Peyer's patch (tissue), 4 donors: ENCODE data around the gene ETV6.

Source experiments
- CTCF ChIP-seq, 6 experiments: fragments of 450-650 bp in 4 of 6; fragments of 200-600 bp in 2 of 6; sonication (generic) in 1 of 6; IDR thresholded peaks; one replicate each; pipeline ENCODE4 v1.5.1; 2017 to 2019; ENCODE audit warnings: antibody characterized with exemption in 6 of 6, mild to moderate bottlenecking in 3 of 6, moderate library complexity in 1 of 6
- POLR2A ChIP-seq, 2 donors: fragments of 450-650 bp; IDR thresholded peaks; one replicate each; pipeline ENCODE4 v1.5.1; 2017; ENCODE audit warnings: antibody characterized with exemption in 2 of 2, mild to moderate bottlenecking in 2 of 2, moderate library complexity in 2 of 2

GRCh38 chr12:11804130-11804529 is 154.7 kb downstream of the ETV6 start:
- no peak for TF ChIP-seq CTCF (IDR thresholded peaks at IDR 0.05)
- TF ChIP-seq POLR2A (IDR thresholded peaks at IDR 0.05) = no peak
